Measurements from ENCODE around the gene RAPGEF4.

The RAPGEF4 gene

GRCh38 chr2:172900871-172901270 is 165.2 kb downstream of the RAPGEF4 start:
- no peak overlapping the region for H3K4me3 ChIP-seq (replicated peaks; ENCODE audit: low read depth, low read length)
- TF ChIP-seq, protein P1, sequence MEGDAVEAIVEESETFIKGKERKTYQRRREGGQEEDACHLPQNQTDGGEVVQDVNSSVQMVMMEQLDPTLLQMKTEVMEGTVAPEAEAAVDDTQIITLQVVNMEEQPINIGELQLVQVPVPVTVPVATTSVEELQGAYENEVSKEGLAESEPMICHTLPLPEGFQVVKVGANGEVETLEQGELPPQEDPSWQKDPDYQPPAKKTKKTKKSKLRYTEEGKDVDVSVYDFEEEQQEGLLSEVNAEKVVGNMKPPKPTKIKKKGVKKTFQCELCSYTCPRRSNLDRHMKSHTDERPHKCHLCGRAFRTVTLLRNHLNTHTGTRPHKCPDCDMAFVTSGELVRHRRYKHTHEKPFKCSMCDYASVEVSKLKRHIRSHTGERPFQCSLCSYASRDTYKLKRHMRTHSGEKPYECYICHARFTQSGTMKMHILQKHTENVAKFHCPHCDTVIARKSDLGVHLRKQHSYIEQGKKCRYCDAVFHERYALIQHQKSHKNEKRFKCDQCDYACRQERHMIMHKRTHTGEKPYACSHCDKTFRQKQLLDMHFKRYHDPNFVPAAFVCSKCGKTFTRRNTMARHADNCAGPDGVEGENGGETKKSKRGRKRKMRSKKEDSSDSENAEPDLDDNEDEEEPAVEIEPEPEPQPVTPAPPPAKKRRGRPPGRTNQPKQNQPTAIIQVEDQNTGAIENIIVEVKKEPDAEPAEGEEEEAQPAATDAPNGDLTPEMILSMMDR (IDR thresholded peaks at IDR 0.05; ENCODE audit: low read depth, low read length, missing control alignments): no peak
- DNase-seq (ENCODE audit: extremely low read depth, low read depth): no peak

- TF ChIP-seq, protein P1 (IDR thresholded peaks at IDR 0.05; ENCODE audit: low read depth, low read length, missing control alignments): no peak
- no peak overlapping the region for H3K4me3 ChIP-seq (replicated peaks; ENCODE audit: low read depth, low read length)
- DNase-seq (ENCODE audit: extremely low read depth, low read depth): no peak
Observed at GRCh38 chr2:172901913-172902312, 166.3 kb downstream of the RAPGEF4 start.

- H3K4me3 ChIP-seq (replicated peaks; ENCODE audit: low read depth, low read length): no peak overlapping the region
- DNase-seq (ENCODE audit: extremely low read depth, low read depth): no peak
- TF ChIP-seq, protein P1 (IDR thresholded peaks at IDR 0.05; ENCODE audit: low read depth, low read length, missing control alignments): no peak
Observed at GRCh38 chr2:172904236-172904635, 168.6 kb downstream of the RAPGEF4 start.

- TF ChIP-seq, protein P1 (IDR thresholded peaks at IDR 0.05; ENCODE audit: low read depth, low read length, missing control alignments): no peak
- DNase-seq (ENCODE audit: extremely low read depth, low read depth): no peak
- no peak overlapping the region for H3K4me3 ChIP-seq (replicated peaks; ENCODE audit: low read depth, low read length)
Observed at GRCh38 chr2:172905937-172906811, 170.5 kb downstream of the RAPGEF4 start.

DNA sequence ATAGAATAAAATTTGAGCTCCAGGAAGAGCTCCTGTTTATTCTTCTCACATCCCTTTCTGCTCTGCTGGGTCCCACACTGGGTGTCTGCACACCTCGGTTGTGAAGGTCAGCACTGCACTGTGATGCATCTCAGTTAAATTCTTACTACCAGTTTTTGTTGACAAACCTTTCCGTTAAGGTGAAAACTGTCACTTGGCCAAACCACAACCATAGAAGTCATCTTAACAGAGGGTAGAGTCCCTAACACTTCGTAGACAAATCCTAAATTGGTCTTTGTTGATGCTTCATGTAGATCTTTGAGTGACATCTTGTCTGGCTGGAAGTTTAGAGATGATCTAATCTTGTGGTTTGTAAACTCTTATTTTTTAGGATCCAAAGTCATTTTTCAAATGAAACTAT is 172.6 kb downstream of the RAPGEF4 start:
- no peak for DNase-seq (ENCODE audit: extremely low read depth, low read depth)
- no peak overlapping the region for H3K4me3 ChIP-seq (replicated peaks; ENCODE audit: low read depth, low read length)
- TF ChIP-seq, protein P1 (IDR thresholded peaks at IDR 0.05; ENCODE audit: low read depth, low read length, missing control alignments): no peak

GRCh38 chr2:172909454-172909853 is 173.8 kb downstream of the RAPGEF4 start:
- DNase-seq (ENCODE audit: extremely low read depth, low read depth): no peak
- TF ChIP-seq, protein P1 (IDR thresholded peaks at IDR 0.05; ENCODE audit: low read depth, low read length, missing control alignments): no peak
- H3K4me3 ChIP-seq (replicated peaks; ENCODE audit: low read depth, low read length): no peak overlapping the region

Data from HFF-Myc (cell line).